NCI-H82 (cell line): ENCODE results near the gene TMEM98.
"Not testable (repeated sequence)": the region's sequence is repeated elsewhere in the genome, so short reads cannot be mapped to it uniquely, and the experiment has no call there.

Experiments used
- DNase-seq: peaks from one replicate; lab custom pipeline; 2025; lab: John Stamatoyannopoulos, UW

The TMEM98 gene, protein sequence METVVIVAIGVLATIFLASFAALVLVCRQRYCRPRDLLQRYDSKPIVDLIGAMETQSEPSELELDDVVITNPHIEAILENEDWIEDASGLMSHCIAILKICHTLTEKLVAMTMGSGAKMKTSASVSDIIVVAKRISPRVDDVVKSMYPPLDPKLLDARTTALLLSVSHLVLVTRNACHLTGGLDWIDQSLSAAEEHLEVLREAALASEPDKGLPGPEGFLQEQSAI

DNA sequence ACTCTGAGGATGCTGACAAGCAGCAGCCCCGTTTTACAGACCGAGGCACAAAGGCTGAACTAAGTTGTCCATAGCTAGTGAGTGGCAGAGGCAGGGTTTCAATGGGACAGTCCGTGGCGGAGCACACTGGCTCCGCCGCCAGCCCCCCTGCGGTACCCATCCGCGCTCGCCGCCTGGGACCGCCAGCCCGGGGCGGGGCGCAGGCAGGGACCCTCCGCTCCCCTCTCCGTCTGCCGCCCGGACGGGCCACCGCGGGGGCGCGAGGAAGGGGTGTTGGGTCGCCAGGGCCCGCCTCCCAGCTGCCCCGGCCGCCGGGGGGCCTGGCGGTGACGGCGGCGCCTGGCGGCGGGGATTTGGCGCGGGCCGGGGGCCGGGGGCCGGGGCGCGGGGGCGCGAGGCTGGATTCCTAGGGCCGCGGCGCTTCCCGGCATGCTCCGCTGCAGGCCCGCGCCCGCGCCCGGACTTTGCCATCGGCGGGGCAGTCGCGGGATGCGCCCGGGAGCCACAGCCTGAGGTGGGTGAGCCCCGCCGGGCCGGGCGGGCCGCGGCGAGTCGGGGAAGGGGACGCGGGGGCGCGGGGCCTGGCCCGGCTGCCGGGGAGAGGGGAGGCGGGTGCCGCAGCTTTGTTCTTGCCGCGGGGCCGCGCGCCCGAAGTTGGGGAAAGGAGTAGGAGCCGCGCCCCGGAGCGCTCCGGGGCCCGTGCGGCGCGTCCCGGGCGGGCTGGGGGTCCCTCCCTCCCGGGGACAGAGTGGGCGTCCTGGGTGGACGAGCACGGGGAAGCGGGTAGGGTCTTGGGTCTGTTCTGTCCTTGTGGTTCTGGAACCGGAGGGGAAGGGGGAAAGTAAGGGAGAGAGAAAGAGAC lies at the start of gene TMEM98:
TMEM98 (plus strand) TSS at position 430 of the 862 bp plus-strand sequence. CDS start 3,376 bp downstream, outside the sequence.
- DNase-seq: peak; percentile 65

DNA sequence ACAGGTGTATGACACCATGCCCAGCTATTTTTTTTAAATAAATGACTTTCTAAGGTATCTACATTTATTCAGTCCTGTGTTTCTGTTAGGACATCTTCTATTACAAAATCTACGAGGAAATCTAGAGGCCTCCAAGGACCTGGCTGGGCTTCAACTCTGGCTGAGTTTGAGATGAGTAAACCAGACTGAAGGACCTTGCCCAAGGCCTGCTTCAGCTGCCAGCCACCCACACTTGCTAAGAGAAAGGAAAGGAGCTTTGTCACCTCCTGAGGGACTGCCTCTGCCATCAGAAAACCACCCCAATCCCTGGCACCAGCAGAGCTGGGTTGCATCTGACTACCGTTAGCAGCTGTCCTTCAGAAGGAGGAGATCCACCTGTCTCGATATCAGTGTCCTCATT lies 49.7 kb upstream of the TMEM98 start:
- no peak for DNase-seq

DNA sequence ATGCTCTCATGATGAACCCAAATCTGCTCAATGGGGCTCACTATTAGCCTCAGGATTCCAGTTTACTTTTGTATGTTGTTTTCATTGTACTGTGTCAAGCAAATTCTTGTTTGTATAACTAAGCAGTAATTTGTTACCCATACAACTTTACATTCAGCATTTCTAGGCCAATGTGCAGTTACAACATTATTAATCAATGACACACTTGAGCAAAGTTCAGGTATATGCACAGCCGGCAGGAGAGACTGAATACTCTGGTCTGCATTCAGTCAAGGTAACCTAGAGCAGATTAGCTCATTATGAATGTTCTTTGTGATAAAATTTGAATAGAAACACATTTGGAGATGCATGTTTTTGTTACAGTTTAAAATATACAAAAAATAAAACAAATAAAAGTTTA lies 48.8 kb upstream of the TMEM98 start:
- no peak for DNase-seq

DNA sequence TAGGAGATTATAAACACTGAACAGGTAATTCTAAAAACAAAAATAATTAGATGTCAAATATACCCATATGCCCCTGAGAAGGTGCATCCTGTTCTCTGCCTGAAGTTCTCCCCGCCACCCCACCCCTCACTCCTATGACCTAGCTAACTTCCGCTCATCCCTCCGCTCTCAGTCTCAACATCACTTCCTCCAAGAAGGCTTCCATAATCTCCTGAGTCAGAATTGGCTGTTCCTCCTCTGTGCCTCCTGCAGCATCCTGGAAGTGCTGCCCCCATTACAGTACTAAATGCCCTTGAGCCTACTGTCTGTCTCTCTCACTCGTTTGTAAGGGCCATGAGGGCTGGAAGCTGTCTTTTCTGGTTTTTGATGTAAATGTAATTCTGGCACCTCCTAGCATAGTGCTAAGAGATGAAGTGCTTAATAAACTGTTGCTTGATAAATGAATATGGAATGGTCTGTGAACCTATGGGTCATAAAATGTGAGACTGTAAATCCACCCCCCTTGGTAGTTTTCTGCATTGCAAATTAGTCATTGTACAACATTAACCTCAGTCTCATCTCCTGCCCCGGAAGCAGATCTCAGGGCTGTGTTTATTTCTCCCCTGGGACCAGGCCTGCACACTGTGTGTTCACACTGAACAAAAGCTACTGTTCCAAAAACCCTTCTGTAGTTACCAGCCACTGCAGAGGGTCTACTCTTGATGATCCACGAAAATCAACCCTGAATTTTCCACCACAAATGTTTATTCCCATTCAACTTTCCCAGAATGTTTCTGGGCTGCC lies 47.1 kb upstream of the TMEM98 start:
- DNase-seq: no peak

DNA sequence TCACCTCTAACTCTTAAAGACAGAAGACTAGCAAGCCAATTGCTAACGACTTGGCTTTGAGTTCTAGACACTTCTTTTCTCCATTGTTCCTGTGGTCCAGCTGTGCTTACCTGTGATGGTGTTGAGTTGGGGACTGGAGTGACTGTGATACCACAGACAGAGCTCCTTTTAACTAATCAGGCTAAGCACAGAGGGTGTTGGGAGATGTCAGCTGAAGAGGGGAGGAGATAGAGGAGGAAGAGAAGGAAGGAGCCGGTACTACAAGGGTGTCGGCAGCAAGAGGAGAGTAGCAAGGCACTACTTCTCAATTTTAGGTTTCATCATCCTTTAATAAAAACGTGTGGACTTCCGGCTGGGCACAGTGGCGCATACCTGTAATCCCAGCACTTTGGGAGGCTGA lies 45.9 kb upstream of the TMEM98 start:
- no peak for DNase-seq

DNA sequence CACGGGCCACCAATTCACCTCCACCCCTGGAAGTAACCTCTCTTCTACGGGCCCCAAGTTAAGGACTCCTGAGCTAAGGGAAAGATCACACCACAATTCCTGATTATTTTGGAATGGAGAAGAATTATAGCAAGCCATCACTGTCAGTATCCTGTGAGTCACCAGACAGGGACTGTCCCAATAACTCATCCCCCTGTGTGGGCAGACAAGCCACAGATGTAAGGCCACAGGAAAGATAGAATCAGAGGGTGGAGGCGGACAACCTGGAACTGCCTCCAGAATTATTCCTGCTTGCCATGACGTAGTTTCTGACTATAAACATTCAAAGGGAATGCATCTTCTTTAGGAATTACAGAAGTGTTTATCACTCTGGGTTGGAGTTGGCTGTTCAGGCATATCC lies 45.2 kb upstream of the TMEM98 start:
- no peak for DNase-seq

DNA sequence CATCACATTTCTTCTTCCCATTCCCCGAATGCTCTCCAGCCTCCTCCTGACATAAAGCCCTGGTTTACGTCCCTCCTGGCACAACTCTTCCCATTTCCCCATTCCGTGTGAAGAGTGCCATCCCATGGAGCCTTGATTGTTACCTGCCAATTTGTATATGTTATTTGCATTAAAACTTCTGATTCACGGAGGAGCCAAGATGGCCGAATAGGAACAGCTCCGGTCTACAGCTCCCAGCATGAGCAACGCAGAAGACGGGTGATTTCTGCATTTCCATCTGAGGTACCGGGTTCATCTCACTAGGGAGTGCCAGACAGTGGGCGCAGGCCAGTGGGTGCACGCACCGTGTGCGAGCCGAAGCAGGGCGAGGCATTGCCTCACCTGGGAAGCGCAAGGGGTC lies 41.0 kb upstream of the TMEM98 start:
- DNase-seq: not testable (repeated sequence)

DNA sequence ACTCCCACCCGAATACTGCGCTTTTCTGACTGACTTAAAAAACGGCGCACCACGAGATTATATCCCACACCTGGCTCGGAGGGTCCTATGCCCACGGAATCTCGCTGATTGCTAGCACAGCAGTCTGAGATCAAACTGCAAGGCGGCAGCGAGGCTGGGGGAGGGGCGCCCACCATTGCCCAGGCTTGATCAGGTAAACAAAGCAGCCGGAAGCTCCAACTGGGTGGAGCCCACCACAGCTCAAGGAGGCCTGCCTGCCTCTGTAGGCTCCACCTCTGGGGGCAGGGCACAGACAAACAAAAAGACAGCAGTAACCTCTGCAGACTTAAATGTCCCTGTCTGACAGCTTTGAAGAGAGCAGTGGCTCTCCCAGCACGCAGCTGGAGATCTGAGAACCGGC lies 40.5 kb upstream of the TMEM98 start:
- not testable (repeated sequence) for DNase-seq

DNA sequence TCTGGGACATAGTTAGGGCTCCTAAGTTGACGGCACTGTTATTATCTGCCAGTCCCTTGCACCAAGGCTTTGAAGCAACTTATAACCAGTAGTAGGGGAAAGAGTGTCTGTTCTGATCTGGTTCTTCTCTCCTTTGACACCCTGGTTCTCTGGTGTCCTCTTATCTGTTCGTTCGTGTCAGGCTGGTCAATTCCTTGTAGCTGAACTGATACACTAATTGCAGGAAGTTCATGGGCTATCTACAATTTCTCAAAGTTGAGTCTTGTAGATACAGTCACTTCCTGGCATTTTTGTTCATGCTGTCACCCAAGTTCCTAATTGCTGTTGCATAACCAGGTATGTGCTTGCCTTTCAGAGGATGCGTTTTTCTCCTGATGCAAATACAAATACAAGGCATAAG lies 33.7 kb upstream of the TMEM98 start:
- DNase-seq: no peak

DNA sequence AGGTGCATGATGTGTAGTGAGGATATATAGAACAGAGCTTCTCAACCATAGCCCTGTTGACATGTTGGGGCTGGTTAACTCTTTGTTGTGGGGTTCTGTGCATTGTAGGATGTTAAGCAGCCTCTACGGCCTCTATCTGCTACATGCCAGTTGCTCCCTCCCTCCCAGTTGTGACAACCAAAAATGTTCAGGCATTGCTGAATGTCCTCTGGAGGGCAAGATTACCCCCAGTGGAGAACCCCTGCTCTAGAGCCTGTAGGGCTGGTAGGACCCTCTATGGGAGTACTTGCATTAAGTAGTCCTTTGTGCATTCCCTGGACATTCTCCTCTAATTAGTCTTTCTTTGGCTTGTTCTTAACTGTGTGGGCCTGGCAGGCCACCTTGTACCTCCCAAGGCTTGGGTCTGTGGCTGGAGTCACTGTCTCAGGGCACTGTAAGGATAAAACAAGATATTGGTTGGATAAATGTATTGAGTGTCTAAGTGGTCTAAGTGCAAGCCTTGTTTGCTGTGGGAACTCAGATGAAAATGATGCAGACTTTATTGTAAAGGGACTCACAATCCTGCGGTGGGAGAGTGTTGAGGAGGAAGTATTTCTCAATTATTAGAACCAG lies 31.2 kb upstream of the TMEM98 start:
- no peak for DNase-seq

DNA sequence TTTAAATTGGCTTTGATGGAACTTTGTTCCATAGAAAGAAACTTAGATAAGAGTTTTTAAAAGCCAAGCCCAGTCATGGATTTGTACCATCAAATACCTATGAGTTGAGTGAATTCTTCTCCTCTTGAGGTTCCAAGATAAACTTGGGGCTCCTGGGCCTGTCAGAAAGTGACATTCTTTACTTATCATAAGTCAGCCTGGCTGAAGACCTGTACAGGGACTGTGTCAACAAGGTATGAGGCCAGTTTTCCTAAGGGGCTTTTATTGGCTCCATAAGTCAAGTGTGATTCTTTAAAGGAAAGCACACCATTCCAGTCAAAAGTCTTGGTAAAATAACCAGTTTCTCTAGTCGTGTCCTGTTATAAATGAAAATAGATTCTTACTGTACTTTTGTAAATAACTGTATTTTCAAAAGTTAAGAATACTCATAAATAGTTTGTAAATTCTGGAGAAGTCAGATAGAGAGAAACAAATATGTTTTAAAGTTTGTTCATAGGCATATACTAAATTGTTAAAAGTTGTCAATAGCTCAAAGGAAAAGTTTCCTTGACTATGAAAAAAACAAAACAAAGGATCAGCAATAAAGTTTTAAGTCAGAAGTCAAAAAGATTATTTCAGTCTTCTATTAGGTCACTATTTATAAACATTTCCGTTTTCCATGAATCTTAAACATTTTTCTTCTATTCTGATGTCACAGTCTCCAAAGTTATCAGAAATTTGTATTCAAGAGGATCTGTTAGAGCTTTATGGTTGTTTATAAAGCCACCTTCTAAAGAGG lies 28.5 kb upstream of the TMEM98 start:
- DNase-seq: no peak

DNA sequence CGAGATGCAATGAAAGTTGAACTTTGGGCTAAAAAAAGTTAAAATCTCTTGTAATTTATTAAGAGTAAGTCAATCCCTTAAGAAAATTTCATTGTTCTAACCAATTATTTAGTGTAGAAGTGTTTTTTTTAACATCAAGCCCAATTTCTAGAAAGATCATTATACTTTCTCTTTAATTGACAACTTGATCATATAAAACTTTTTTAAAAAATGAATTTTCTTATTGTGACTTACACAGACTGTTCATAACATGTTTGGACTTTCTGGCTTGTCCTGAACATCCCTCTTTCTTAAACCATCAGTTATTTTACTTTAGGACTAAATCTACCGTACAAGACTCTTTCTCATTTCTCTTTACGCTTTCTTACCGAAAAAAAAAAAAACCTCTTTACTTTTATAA lies 26.2 kb upstream of the TMEM98 start:
- DNase-seq: no peak

DNA sequence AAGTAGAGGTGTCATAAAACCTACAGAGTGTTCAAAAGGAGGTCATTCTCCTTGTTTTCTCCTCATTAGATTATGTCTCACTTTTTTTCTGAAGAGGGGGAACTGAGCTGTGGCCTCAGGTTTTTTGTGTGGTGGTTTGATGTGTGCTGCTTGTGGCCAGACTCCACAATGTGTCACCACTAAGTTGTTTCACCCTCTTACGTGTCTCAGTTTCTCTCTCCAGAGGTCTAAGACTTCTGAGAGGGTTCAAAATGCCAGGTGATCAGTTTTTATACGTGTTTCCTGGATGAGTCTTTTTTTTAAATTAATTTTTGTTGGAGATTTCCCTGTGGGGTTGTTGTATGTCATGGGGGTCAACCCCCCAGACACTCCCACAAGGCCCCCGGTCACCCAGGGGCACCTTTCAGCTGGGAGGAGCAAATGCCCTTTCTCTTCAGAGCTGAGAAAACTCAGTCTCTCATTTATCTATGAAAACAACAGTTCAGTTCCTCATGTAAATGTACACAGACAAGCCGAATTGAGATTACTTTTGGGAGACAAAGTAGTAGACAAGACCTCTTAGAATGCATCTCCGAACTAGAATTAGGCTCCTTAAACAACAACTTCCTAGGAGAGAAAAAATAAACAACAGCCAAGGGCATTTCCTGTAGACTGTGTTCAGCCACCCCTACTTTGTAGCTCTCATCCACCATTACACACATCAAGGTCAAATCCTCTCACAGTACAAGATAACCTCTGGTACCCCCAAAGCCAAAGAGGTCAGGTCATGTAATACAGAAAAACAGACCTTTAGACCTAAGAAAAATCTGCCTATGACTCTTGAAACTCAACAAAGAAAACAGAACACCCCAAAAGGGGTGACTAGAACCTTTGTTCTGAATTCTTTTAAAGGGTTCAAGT lies 23.9 kb upstream of the TMEM98 start:
- no peak for DNase-seq

DNA sequence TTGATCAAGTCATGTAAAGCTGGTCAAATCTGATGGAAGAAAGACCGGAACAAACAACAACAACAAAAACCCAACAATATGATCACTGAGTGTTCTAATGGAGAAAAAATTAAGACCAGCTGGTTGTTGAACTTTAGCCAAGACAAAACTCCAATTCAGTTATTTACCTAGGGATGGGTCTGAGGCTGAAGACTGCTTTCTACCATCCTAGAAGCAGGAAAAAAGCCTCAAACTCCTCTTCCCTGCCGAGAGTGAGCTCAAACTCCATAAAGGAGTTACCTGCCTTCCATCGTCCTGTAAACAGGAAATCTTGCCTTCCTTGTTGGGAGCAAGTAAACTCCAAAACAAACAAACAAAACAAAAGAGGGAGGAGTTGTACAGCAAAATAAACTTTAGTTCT lies 23.1 kb upstream of the TMEM98 start:
- no peak for DNase-seq

DNA sequence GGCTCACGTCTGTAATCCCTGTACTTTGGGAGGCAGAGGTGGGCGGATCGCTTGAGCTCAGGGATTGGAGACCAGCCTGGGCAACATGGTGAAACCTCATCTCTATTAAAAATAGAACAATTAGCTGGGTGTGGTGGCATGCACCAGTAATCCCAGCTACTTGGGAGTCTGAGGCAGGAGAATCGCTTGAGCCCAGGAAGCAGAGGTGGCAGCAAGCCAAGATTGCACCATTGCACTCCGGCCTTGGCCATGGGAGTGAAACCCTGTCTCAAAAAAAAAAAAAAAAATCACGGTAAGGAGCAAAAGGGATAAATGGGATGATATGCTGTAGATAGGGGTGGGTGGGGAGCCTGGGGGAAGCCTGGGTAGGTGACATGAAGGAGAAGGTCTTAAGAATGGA lies 20.4 kb upstream of the TMEM98 start:
- no peak for DNase-seq

DNA sequence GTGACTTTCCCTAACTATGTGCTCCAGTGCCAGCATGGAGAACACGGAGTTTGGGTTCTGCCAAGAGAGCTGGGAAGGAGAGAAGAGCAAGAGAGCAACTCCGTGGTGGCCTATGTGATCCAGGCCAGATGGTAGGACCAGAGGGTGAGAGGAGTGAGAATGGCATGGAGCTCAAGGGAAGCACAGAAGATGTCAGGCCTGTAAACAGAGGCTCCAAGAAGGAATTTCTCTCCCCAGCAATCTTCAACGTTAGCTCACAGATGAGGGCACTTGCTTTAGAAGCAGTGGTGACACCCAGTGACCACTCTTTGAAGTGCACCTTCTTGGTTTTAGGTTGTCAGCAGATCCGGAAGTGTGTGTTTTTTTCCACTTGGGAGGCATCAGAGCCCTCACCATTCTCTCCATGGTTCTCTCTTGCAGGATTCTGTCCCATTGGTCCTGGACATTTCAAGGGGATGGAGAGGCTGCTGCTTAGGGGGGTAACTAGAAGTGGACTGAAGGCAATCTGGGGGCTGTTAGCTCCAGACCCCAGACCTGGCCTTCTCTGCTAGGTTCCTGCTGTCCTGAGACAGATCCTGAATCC lies 18.1 kb upstream of the TMEM98 start:
- DNase-seq: peak; percentile 79

DNA sequence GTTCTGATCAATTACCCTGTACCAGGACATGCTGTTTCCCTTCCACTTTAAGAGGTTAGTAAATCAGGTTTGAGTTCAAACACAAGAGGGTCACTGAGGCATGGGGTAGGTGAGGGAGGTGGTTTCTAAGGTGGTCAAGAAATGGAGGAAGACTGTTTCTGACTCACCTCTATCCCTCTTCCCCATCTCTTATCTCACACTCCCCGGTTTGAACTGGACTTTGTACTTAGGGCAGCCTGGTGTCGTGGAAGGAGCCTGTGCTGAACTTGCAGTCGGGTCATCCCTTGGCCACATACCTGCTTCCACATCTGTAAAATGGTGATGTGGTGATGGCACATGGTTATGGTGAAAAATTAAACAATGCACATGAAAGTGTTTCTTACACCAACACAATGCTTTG lies 17.2 kb upstream of the TMEM98 start:
- DNase-seq: no peak

DNA sequence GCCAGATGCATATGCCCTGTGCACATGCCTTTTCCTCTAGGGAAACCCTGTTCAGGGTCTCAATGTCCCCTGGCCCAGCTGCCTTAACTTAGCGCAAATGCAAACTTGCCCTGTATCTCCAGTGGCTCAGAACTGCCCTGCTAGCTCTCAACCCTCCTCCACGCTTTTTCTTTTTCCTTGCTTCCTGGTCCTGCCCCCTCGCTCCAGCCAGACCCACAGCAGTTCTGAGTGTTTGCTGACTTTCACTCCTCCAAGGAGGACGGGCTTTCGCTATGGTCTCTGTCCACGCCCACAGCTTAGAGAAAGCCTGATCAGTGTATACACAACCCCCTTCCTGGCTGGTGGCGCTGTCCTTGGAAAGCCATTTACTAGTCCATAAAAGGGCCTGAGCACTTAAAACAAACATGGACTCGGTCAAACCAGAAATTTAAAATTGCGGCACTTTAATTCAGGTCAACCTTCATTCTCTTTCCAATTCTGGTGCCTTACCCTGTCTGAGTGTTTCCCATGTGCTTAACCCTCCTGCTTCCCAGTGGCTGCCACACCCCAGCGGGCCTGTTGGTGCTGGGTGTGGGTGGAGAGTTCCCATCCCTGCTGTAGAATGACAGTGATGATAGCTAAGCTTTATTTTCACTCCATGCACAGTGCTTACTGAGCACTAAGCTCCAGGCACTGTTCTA lies 15.6 kb upstream of the TMEM98 start:
- peak; percentile 62 for DNase-seq

DNA sequence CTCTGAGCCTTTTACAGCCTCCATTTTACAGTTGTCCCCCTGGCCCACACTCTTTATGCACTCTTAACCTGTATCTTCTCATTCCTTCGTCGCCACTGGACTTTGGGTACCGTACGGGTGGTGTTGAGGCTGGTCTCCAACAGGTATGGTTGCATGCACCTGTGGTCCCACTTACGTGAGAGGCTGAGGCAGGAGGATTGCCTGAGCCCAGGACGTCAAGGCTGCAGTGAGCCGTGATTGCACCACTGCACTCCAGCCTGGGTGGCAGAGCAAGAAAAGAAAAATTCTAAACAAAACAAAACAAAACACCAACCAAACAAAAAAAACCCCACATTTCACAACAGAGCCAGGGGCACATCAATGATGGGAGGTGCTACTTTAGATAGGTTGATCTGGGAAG lies 14.4 kb upstream of the TMEM98 start:
- no peak for DNase-seq

DNA sequence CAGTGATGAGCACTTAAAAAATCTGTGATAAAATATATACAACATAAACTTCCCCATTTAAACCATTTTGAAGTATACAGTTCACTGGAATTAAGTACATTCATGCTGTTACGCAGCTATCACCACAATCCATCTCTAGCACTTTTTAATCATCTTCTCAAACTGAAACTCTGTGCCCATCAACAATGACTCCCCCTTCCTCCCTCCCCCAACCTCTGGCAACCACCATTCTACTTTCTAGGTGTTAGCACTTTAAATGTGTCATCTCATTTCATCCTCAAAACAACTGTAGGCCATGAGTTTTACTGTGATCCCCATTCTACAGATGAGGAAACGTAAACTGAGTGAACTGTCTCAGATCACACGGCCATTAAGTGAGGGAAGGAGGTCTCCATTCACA lies 13.8 kb upstream of the TMEM98 start:
- DNase-seq: no peak
